MCF 10A (cell line): ENCODE results near the gene ADGRE1. TPM values are rescaled to one million over a fixed set of nuclear protein-coding genes. Genes with fewer than 3 reads are reported as not detected.
"Not testable (repeated sequence)": the region's sequence is repeated elsewhere in the genome, so short reads cannot be mapped to it uniquely, and the experiment has no call there.

Source experiments
- BruUV-seq: library from RNA; stranded (reverse); fragments of 400-500 nt; replicated peaks from 2 replicates; lab custom pipeline; 2021; lab: Mats Ljungman, UMichigan
- CTCF ChIA-PET: fragments of 300-600 bp; sonication (Branson Sonifier 250); formaldehyde crosslinking; extraction: SDS; loops from one replicate; lab custom pipeline; 2021; ENCODE audit warnings: antibody characterized with exemption, inconsistent platforms; lab: Yijun Ruan, JAX
- POLR2A ChIA-PET: fragments of 300-600, 350-650 bp; sonication (Branson Sonifier 250); formaldehyde crosslinking; extraction: SDS; loops from one replicate; lab custom pipeline; 2020; ENCODE audit warnings: antibody characterized with exemption, inconsistent platforms; lab: Yijun Ruan, JAX
- DNase-seq: peaks from one replicate; pipeline ENCODE4 v3.0.0-alpha.2; 2018; ENCODE audit not compliant: unreplicated experiment
- H3K27ac Mint-ChIP-seq: one replicate; pipeline ENCODE4 v1.8.0; 2022; ENCODE audit warnings: mild to moderate bottlenecking, low read depth, mixed read lengths; ENCODE audit not compliant: unreplicated experiment
- H3K27me3 Mint-ChIP-seq: one replicate; pipeline ENCODE4 v1.8.0; 2022; ENCODE audit warnings: mixed read lengths; ENCODE audit not compliant: insufficient read depth, unreplicated experiment
- H3K36me3 Mint-ChIP-seq: one replicate; pipeline ENCODE4 v1.8.0; 2022; ENCODE audit warnings: mild to moderate bottlenecking, moderate library complexity, mixed read lengths; ENCODE audit not compliant: insufficient read depth, unreplicated experiment
- H3K4me1 Mint-ChIP-seq: one replicate; pipeline ENCODE4 v1.8.0; 2022; ENCODE audit warnings: mixed read lengths; ENCODE audit not compliant: insufficient read depth, unreplicated experiment
- H3K4me3 Mint-ChIP-seq: one replicate; pipeline ENCODE4 v1.8.0; 2022; ENCODE audit warnings: mild to moderate bottlenecking, moderate library complexity, mixed read lengths; ENCODE audit not compliant: unreplicated experiment
- H3K9me3 Mint-ChIP-seq: one replicate; pipeline ENCODE4 v1.8.0; 2022; ENCODE audit warnings: mixed read lengths; ENCODE audit not compliant: unreplicated experiment
- CTCF ChIP-seq: fragments of 200-600 bp; IDR thresholded peaks from one replicate; pipeline ENCODE4 v1.8.0; 2022; ENCODE audit warnings: antibody characterized with exemption, mild to moderate bottlenecking; ENCODE audit not compliant: unreplicated experiment
- intact Hi-C: fragments of 100-400 bp; cut with micrococcal nuclease; formaldehyde crosslinking; loops from 2 replicates; pipeline ENCODE4 v1.14.1; 2022
- total RNA-seq: library from RNA; stranded (reverse); gene quantifications from 2 replicates; pipeline ENCODE4 v1.2.3, GENCODE V29; 2022

The ADGRE1 gene
- total RNA-seq, 1 experiment from 2014 or later: not detected

GRCh38 chr19:6865849-6866248 is 21.5 kb upstream of the ADGRE1 start:
- Mint-ChIP-seq H3K27ac (no peak overlapping the region), H3K36me3 (no peaks in the 10 kb centered on the region), H3K27me3 (peaks cover 21% of the 10 kb centered on the region), H3K4me3 (no peak overlapping the region), H3K4me1 (peaks cover 16% of the 10 kb centered on the region), H3K9me3 (no peaks in the 10 kb centered on the region)
- no peak for DNase-seq
- no TSS peak for BruUV-seq
- intact Hi-C loops: loop anchor here (10.0 kb wide), 1 partner anchor 501 kb away; the partner anchor contains the start of gene CLPP
- TF ChIP-seq CTCF: no peak
- POLR2A ChIA-PET: interaction anchor here (6.0 kb wide), 1 partner anchor 128 kb away, joined by 94 read pairs; the partner anchor contains the start of genes GPR108 and TRIP10
- CTCF ChIA-PET: interaction anchor here (0.6 to 8.9 kb wide), 4 partner anchors 127 to 740 kb away, joined by 3 to 102 read pairs (median 3); partner anchors contain the start of genes GPR108 and TRIP10

GRCh38 chr19:6866741-6867151 is 20.6 kb upstream of the ADGRE1 start:
- BruUV-seq: no TSS peak
- ChIA-PET CTCF (interaction anchor here (8.9 kb wide), 1 partner anchor 128 kb away, joined by 102 read pairs; the partner anchor contains the start of genes GPR108 and TRIP10), POLR2A (no interaction called here)
- H3K27ac Mint-ChIP-seq: no peak overlapping the region
- DNase-seq: no peak
- intact Hi-C loops: loop anchor here (10.0 kb wide), 1 partner anchor 502 kb away; the partner anchor contains the start of gene CLPP
- no peaks in the 10 kb centered on the region for H3K36me3 Mint-ChIP-seq
- no peak overlapping the region for H3K4me3 Mint-ChIP-seq
- peaks cover 14% of the 10 kb centered on the region for H3K4me1 Mint-ChIP-seq
- no peak for TF ChIP-seq CTCF
- peaks cover 21% of the 10 kb centered on the region for H3K27me3 Mint-ChIP-seq
- no peaks in the 10 kb centered on the region for H3K9me3 Mint-ChIP-seq

- BruUV-seq: no TSS peak
- Mint-ChIP-seq H3K4me1 (peaks cover 6% of the 10 kb centered on the region), H3K9me3 (no peaks in the 10 kb centered on the region), H3K27ac (no peak overlapping the region), H3K27me3 (peaks cover 21% of the 10 kb centered on the region), H3K4me3 (no peak overlapping the region), H3K36me3 (no peaks in the 10 kb centered on the region)
- ChIA-PET CTCF (interaction anchor here (0.6 to 1.4 kb wide), 4 partner anchors 55 to 136 kb away, joined by 3 to 4 read pairs (median 4); no protein-coding TSS in a partner anchor), POLR2A (no interaction called here)
- TF ChIP-seq CTCF: no peak
- DNase-seq: peak; percentile 34
- intact Hi-C loops: loop anchor here (10.0 kb wide), 1 partner anchor 504 kb away; the partner anchor contains the start of gene CLPP
These were observed 19.0 kb upstream of the ADGRE1 start for GRCh38 chr19:6868351-6868750.

GRCh38 chr19:6869151-6869882 is 18.1 kb upstream of the ADGRE1 start:
- intact Hi-C loops: loop anchor here (10.0 kb wide), 1 partner anchor 505 kb away; the partner anchor contains the start of gene CLPP
- H3K27me3 Mint-ChIP-seq: peaks cover 21% of the 10 kb centered on the region
- H3K4me3 Mint-ChIP-seq, H3K4me1 Mint-ChIP-seq, H3K27ac Mint-ChIP-seq, POLR2A ChIA-PET, BruUV-seq, H3K9me3 Mint-ChIP-seq, H3K36me3 Mint-ChIP-seq, DNase-seq: not testable (repeated sequence)
- CTCF ChIA-PET: interaction anchor here (1.3 to 1.4 kb wide), 2 partner anchors 131 to 135 kb away, joined by 4 read pairs; no protein-coding TSS in a partner anchor
